Ureter (tissue), 1 donor: ENCODE measurements around the gene COQ8A. TPM values are rescaled to one million over a fixed set of nuclear protein-coding genes. Genes with fewer than 3 reads are reported as not detected.
"Not testable (repeated sequence)": the region's sequence is repeated elsewhere in the genome, so short reads cannot be mapped to it uniquely, and the experiment has no call there.

Experiments
- DNase-seq: peaks from one replicate; pipeline ENCODE4 v3.0.0-alpha.2; 2020; ENCODE audit warnings: low spot score
- total RNA-seq: library from RNA; stranded (reverse); gene quantifications from one replicate; pipeline ENCODE4 v1.2.4, GENCODE V29; 2023
- donor health status: DM: yes; HTN: yes; CAD: no.

The COQ8A gene
- total RNA-seq, 1 donor from 2014 or later = 32.7 TPM

GRCh38 chr1:226921504-226921903, 18.6 kb upstream of the COQ8A start:
- DNase-seq = no peak

GRCh38 chr1:226929260-226930111, 10.6 kb upstream of the COQ8A start:
- DNase-seq = not testable (repeated sequence)

- DNase-seq = no peak
Measured at GRCh38 chr1:226934483-226935237, 5.4 kb upstream of the COQ8A start.

GRCh38 chr1:226937940-226938725, 2.0 kb upstream of the COQ8A start:
- DNase-seq = no peak

- DNase-seq = no peak
Measured at GRCh38 chr1:226938903-226939437, 1.1 kb upstream of the COQ8A start.

- DNase-seq = no peak
Measured at GRCh38 chr1:226939438-226940028, 561 bp upstream of the COQ8A start.

- DNase-seq = no peak
Measured at GRCh38 chr1:226940806-226941067, 643 bp downstream of the COQ8A start.

- no peak for DNase-seq
Measured at GRCh38 chr1:226942392-226942791, 2.3 kb downstream of the COQ8A start.

- DNase-seq = no peak
Measured at GRCh38 chr1:226943156-226943555, 3.1 kb downstream of the COQ8A start.

- DNase-seq = no peak
Measured at GRCh38 chr1:226943927-226944326, 3.8 kb downstream of the COQ8A start.

GRCh38 chr1:226945106-226945857, 5.2 kb downstream of the COQ8A start:
- no peak for DNase-seq

- no peak for DNase-seq
Measured at GRCh38 chr1:226945858-226946245, 5.8 kb downstream of the COQ8A start.

- DNase-seq = no peak
Measured at GRCh38 chr1:226946285-226946684, 6.2 kb downstream of the COQ8A start.

- no peak for DNase-seq
Measured at GRCh38 chr1:226946841-226947240, 6.7 kb downstream of the COQ8A start.

- no peak for DNase-seq
Measured at GRCh38 chr1:226948051-226948450, 8.0 kb downstream of the COQ8A start.

- no peak for DNase-seq
Measured at GRCh38 chr1:226948480-226948879, 8.4 kb downstream of the COQ8A start.

GRCh38 chr1:226948996-226949395, 8.9 kb downstream of the COQ8A start:
- DNase-seq = no peak

GRCh38 chr1:226949401-226949800, 9.3 kb downstream of the COQ8A start:
- DNase-seq = no peak

- DNase-seq = no peak
Measured at GRCh38 chr1:226950316-226950715, 10.2 kb downstream of the COQ8A start.

GRCh38 chr1:226950871-226951270, 10.8 kb downstream of the COQ8A start:
- DNase-seq = no peak
